H1 (cell line): Measurements from ENCODE around the gene SHCBP1L. TPM values are rescaled to one million over a fixed set of nuclear protein-coding genes. Genes with fewer than 3 reads are reported as not detected.

ENCODE experiments used
- CTCF ChIA-PET: fragments of 300-600 bp; sonication (Branson Sonifier 250); formaldehyde crosslinking; loops from one replicate; lab custom pipeline; 2021; ENCODE audit not compliant: partially characterized antibody; lab: Charles Lee
- POLR2A ChIA-PET: fragments of 300-600 bp; sonication (Branson Sonifier 250); formaldehyde crosslinking; loops from one replicate; lab custom pipeline; 2021; ENCODE audit warnings: inconsistent platforms; ENCODE audit not compliant: partially characterized antibody; lab: Charles Lee
- DNase-seq, 2 experiments: peaks; one replicate each; pipeline versions ENCODE4 v3.0.0 to v3.0.0-alpha.2; 2010 to 2022; ENCODE audit warnings: low spot score in 2 of 2, low read depth in 1 of 2, mixed read lengths in 1 of 2
- FAIRE-seq: peaks from 2 replicates; lab custom pipeline; 2011; peaks lifted over from hg19 to GRCh38; lab: Jason Lieb, UNC
- H2AFZ ChIP-seq: 2 replicates; pipeline ENCODE4 v1.8.1; 2012; ENCODE audit warnings: low read length, inconsistent platforms
- H2AK5ac ChIP-seq: 2 replicates; pipeline ENCODE4 v1.6.1; 2013; ENCODE audit warnings: low read depth, low read length
- H2BK120ac ChIP-seq: replicated peaks from 2 replicates; pipeline ENCODE3; 2013; ENCODE audit warnings: low read depth, low read length, inconsistent platforms
- H2BK12ac ChIP-seq: 2 replicates; pipeline ENCODE4 v1.6.1; 2013; ENCODE audit warnings: low read depth, low read length
- H2BK15ac ChIP-seq: 2 replicates; pipeline ENCODE4 v1.6.1; 2013; ENCODE audit warnings: low read length
- H2BK20ac ChIP-seq: 2 replicates; pipeline ENCODE4 v1.6.1; 2013; ENCODE audit warnings: low read length
- H2BK5ac ChIP-seq: 2 replicates; pipeline ENCODE4 v1.6.1; 2013; ENCODE audit warnings: low read depth, low read length
- H3K14ac ChIP-seq: 2 replicates; pipeline ENCODE4 v1.6.1; 2013; ENCODE audit warnings: inconsistent platforms; ENCODE audit not compliant: insufficient read length
- H3K18ac ChIP-seq: 2 replicates; pipeline ENCODE4 v1.6.1; 2013; ENCODE audit warnings: low read length; ENCODE audit errors: extremely low read depth
- H3K23ac ChIP-seq: 2 replicates; pipeline ENCODE4 v1.6.1; 2013; ENCODE audit warnings: inconsistent platforms; ENCODE audit not compliant: insufficient read length
- H3K23me2 ChIP-seq: 2 replicates; pipeline ENCODE4 v1.6.1; 2013; ENCODE audit warnings: low read depth, low read length
- H3K27ac ChIP-seq: 2 replicates; pipeline ENCODE4 v1.6.1; 2011; ENCODE audit warnings: low read depth, low read length, inconsistent platforms
- H3K27me3 ChIP-seq, 4 experiments: replicated peaks in 1 of 4; 1 replicate in 1 of 4; 2 replicates in 3 of 4; pipeline versions ENCODE4 v1.6.1 to v1.8.1; 2011 to 2013; ENCODE audit warnings: low read length in 3 of 4, mild to moderate bottlenecking in 3 of 4, inconsistent platforms in 2 of 4, mixed read lengths in 2 of 4, moderate library complexity in 1 of 4; ENCODE audit not compliant: control insufficient read depth in 3 of 4, insufficient read depth in 3 of 4; ENCODE audit errors: extremely low read depth in 1 of 4
- H3K36me3 ChIP-seq, 4 experiments: 2 replicates each; pipeline versions ENCODE4 v1.6.1 to v1.8.1; 2011 to 2013; ENCODE audit warnings: mild to moderate bottlenecking in 4 of 4, low read length in 3 of 4, moderate library complexity in 2 of 4, control low read depth in 1 of 4, inconsistent platforms in 1 of 4; ENCODE audit not compliant: insufficient read depth in 4 of 4, control insufficient read depth in 2 of 4
- H3K4ac ChIP-seq: replicated peaks from 2 replicates; pipeline ENCODE3; 2013; ENCODE audit warnings: low read length, low read depth, mixed read lengths, inconsistent platforms; ENCODE audit not compliant: insufficient read length
- H3K4me1 ChIP-seq, 4 experiments: replicated peaks in 1 of 4; 1 replicate in 1 of 4; 2 replicates in 3 of 4; pipeline versions ENCODE4 v1.6.1 to v1.8.1; 2011 to 2013; ENCODE audit warnings: low read length in 3 of 4, inconsistent platforms in 2 of 4, mixed read lengths in 1 of 4; ENCODE audit not compliant: insufficient read depth in 4 of 4, control insufficient read depth in 3 of 4
- H3K4me2 ChIP-seq, 2 experiments: 2 replicates each; pipeline versions ENCODE4 v1.6.1 to v1.8.1; 2011 to 2013; ENCODE audit warnings: low read depth in 2 of 2, low read length in 2 of 2, control low read depth in 1 of 2, inconsistent platforms in 1 of 2, mild to moderate bottlenecking in 1 of 2; ENCODE audit not compliant: insufficient read depth in 1 of 2
- H3K4me3 ChIP-seq, 4 experiments: fragments of 200-600, 300-600 bp in 1 of 4; sonication (generic), shearing (Covaris generic), sonication (Bioruptor Twin) in 1 of 4; 2 replicates each; pipeline versions ENCODE4 v1.5.1 to v1.8.1; 2011 to 2016; ENCODE audit warnings: low read length in 4 of 4, low read depth in 3 of 4, control low read depth in 2 of 4, inconsistent platforms in 2 of 4, mild to moderate bottlenecking in 2 of 4, mixed read lengths in 1 of 4, moderate library complexity in 1 of 4; ENCODE audit not compliant: insufficient read depth in 2 of 4; ENCODE audit errors: extremely low read depth in 1 of 4
- H3K56ac ChIP-seq: replicated peaks from 2 replicates; pipeline ENCODE3; 2013; ENCODE audit warnings: low read depth, mild to moderate bottlenecking, mixed read lengths, low read length, inconsistent platforms; ENCODE audit not compliant: insufficient read length
- H3K79me1 ChIP-seq: 2 replicates; pipeline ENCODE4 v1.6.1; 2013; ENCODE audit warnings: low read depth, low read length, control low read depth
- H3K79me2 ChIP-seq, 2 experiments: 2 replicates each; pipeline versions ENCODE4 v1.6.1 to v1.8.1; 2012 to 2013; ENCODE audit warnings: low read length in 2 of 2, mild to moderate bottlenecking in 2 of 2, inconsistent platforms in 1 of 2; ENCODE audit not compliant: insufficient read depth in 2 of 2, control insufficient read depth in 1 of 2
- H3K9ac ChIP-seq, 4 experiments: replicated peaks in 1 of 4; 1 replicate in 1 of 4; 2 replicates in 3 of 4; pipeline versions ENCODE4 v1.6.1 to v1.8.1; 2011 to 2013; ENCODE audit warnings: low read depth in 3 of 4, low read length in 3 of 4, control low read depth in 2 of 4, mild to moderate bottlenecking in 2 of 4, moderate library complexity in 2 of 4, inconsistent platforms in 1 of 4; ENCODE audit errors: extremely low read depth in 1 of 4
- H3K9me3 ChIP-seq, 2 experiments: 2 replicates each; pipeline versions ENCODE4 v1.6.1 to v1.8.1; 2012 to 2013; ENCODE audit warnings: mild to moderate bottlenecking in 2 of 2, moderate library complexity in 2 of 2, control low read depth in 1 of 2, inconsistent platforms in 1 of 2, low read depth in 1 of 2, low read length in 1 of 2, mixed read lengths in 1 of 2; ENCODE audit not compliant: insufficient read depth in 2 of 2
- H4K20me1 ChIP-seq, 2 experiments: replicated peaks in 1 of 2; 2 replicates each; pipeline versions ENCODE3 to v1.8.1; 2011 to 2013; ENCODE audit warnings: inconsistent platforms in 2 of 2, low read length in 2 of 2, mild to moderate bottlenecking in 1 of 2; ENCODE audit not compliant: insufficient read depth in 2 of 2, control insufficient read depth in 1 of 2
- H4K5ac ChIP-seq: 2 replicates; pipeline ENCODE4 v1.6.1; 2013; ENCODE audit warnings: low read length, low read depth, mixed read lengths, inconsistent platforms; ENCODE audit not compliant: insufficient read length
- H4K8ac ChIP-seq: 2 replicates; pipeline ENCODE4 v1.8.0; 2013; ENCODE audit warnings: mild to moderate bottlenecking, moderate library complexity, low read length, inconsistent platforms; ENCODE audit not compliant: insufficient read depth; ENCODE audit errors: extremely low read depth
- H4K91ac ChIP-seq: replicated peaks from 2 replicates; pipeline ENCODE3; 2013; ENCODE audit warnings: low read length, mixed read lengths, inconsistent platforms; ENCODE audit not compliant: insufficient read length
- ASH2L ChIP-seq: fragments of 200-600, 300-600 bp; sonication (generic); IDR thresholded peaks from one replicate; pipeline ENCODE4 v1.7.1; 2017; ENCODE audit warnings: low read length
- ATF2 ChIP-seq: IDR thresholded peaks from 2 replicates; pipeline ENCODE4 v1.6.1; 2012; ENCODE audit warnings: low read length, inconsistent platforms
- CHD1 ChIP-seq: IDR thresholded peaks from 2 replicates; pipeline ENCODE4 v1.6.1; 2012; ENCODE audit warnings: low read depth, low read length, improper control_type of control experiment
- EZH2 ChIP-seq: fragments of 200-600 bp; sonication (generic); IDR thresholded peaks from 2 replicates; pipeline ENCODE4 v1.7.1; 2012; ENCODE audit warnings: low read depth, mild to moderate bottlenecking, moderate library complexity, low read length, inconsistent platforms; ENCODE audit not compliant: severe bottlenecking
- GTF2F1 ChIP-seq: IDR thresholded peaks from 2 replicates; pipeline ENCODE4 v1.6.1; 2012; ENCODE audit warnings: low read depth, low read length, improper control_type of control experiment, borderline replicate concordance
- KDM1A ChIP-seq: fragments of 200-600, 300-600 bp; sonication (generic); IDR thresholded peaks from 2 replicates; pipeline ENCODE4 v1.7.1; 2016; ENCODE audit warnings: mild to moderate bottlenecking, low read length, borderline replicate concordance
- KDM5A ChIP-seq: fragments of 200-600 bp; IDR thresholded peaks from 2 replicates; pipeline ENCODE4 v1.7.1; 2012; ENCODE audit warnings: mild to moderate bottlenecking, low read length, inconsistent platforms, mixed read lengths
- NRF1 ChIP-seq: IDR thresholded peaks from 2 replicates; pipeline ENCODE4 v1.6.1; 2011; ENCODE audit warnings: mild to moderate bottlenecking, low read depth, low read length, improper control_type of control experiment
- RBBP5 ChIP-seq: IDR thresholded peaks from 2 replicates; pipeline ENCODE4 v1.7.1; 2012; ENCODE audit warnings: low read depth, mild to moderate bottlenecking, inconsistent platforms, low read length, moderate library complexity, borderline replicate concordance
- RNF2 ChIP-seq: fragments of 200-900, 300-1000 bp; sonication (generic); IDR thresholded peaks from 2 replicates; pipeline ENCODE4 v1.7.1; 2016; ENCODE audit warnings: borderline replicate concordance, low read depth, mild to moderate bottlenecking, antibody characterized with exemption, low read length; ENCODE audit not compliant: poor library complexity, severe bottlenecking; ENCODE audit errors: missing control alignments
- SUZ12 ChIP-seq: fragments of 200-600 bp; sonication (generic); IDR thresholded peaks from 2 replicates; pipeline ENCODE4 v1.6.1; 2012; ENCODE audit warnings: mild to moderate bottlenecking, inconsistent platforms, low read length, moderate library complexity, mixed read lengths
- TCF12 ChIP-seq: IDR thresholded peaks from 2 replicates; pipeline ENCODE4 v1.6.1; 2011; ENCODE audit warnings: low read depth, mild to moderate bottlenecking, low read length
- WGBS, 2 experiments: shearing (Covaris generic) in 1 of 2; methylation state at CpG; one replicate each; pipeline versions ENCODE4 v1.1.6 to v1.1.7; 2013 to 2015; ENCODE audit warnings: low lambda C conversion rate in 2 of 2, mixed read lengths in 2 of 2, inconsistent platforms in 1 of 2, low coverage in 1 of 2, missing lambda C conversion rate in 1 of 2; ENCODE audit not compliant: insufficient replicate concordance in 2 of 2, insufficient coverage in 1 of 2, insufficient read length in 1 of 2; ENCODE audit errors: extremely low coverage in 1 of 2, missing lambda C conversion rate in 1 of 2; 5-methylcytosine and 5-hydroxymethylcytosine counted together
- polyA plus RNA-seq, 7 experiments: library from polyadenylated mRNA; depleted of rRNA in 3 of 7; stranded (reverse) in 5 of 7; unstranded in 2 of 7; fragments of >200 nt in 5 of 7; fragments of 200-250 nt in 2 of 7; gene quantifications; 1 replicate in 5 of 7; 2 replicates in 1 of 7; 4 replicates in 1 of 7; pipeline versions ENCODE4 v1.2.1 to v1.2.3, GENCODE V29; 2011 to 2013; ENCODE audit warnings: missing spikeins in 2 of 7, mixed read lengths in 2 of 7
- total RNA-seq: library from RNA; stranded (reverse); fragmentation: NEBNext Ultra II Directional; extraction: Animal tissue kit (Norgen Biotek cat#: 25700); gene quantifications from 2 replicates; pipeline ENCODE4 v1.2.1, GENCODE V29; 2021

The SHCBP1L gene
- total and polyA plus RNA-seq, 2 of the 8 experiments (the other 6 are each of a cell fraction or from before 2014, with no cell fraction given) = not detected

- no peak overlapping the region for H3K18ac ChIP-seq
- no peaks in the 10 kb centered on the region for H4K20me1 ChIP-seq
- H3K4me3 ChIP-seq = no peak overlapping the region
- H3K79me1 ChIP-seq = no peaks in the 10 kb centered on the region
- H3K14ac ChIP-seq = no peak overlapping the region
- peak overlapping the region; percentile 18; the same call in 1 of the 2 replicates for H2AFZ ChIP-seq
- no peak overlapping the region for H3K23ac ChIP-seq
- H3K36me3 ChIP-seq = no peaks in the 10 kb centered on the region
- no peak overlapping the region for H3K9ac ChIP-seq
- H4K5ac ChIP-seq = no peak overlapping the region
- no peak overlapping the region for H2BK20ac ChIP-seq
- ChIA-PET POLR2A (no interaction called here), CTCF (interaction anchor here (0.8 to 2.3 kb wide), 3 partner anchors 9 to 369 kb away, joined by 3 to 6 read pairs (median 5); no protein-coding TSS in a partner anchor)
- H2AK5ac ChIP-seq = no peak overlapping the region
- no peak for DNase-seq
- H3K79me2 ChIP-seq = no peaks in the 10 kb centered on the region
- no peak overlapping the region for H3K4ac ChIP-seq
- peaks cover 0 to 2% (median under 1%) of the 10 kb centered on the region in 4 experiments; a peak in 1 of 7 replicates for H3K4me1 ChIP-seq
- H3K4me2 ChIP-seq = no peak overlapping the region
- no peak overlapping the region for H3K27ac ChIP-seq
- peak; percentile 52 for FAIRE-seq
- H2BK12ac ChIP-seq = no peak overlapping the region; the same call in 1 of the 2 replicates
- H4K8ac ChIP-seq = no peak overlapping the region
- no peak overlapping the region for H2BK15ac ChIP-seq
- H3K56ac ChIP-seq = no peak overlapping the region
- H2BK120ac ChIP-seq = no peak overlapping the region
- 90% methylated on average over 4 of the region's 4 CpGs; no CpG with 5 or more reads in 1 of the 2 experiments for WGBS, 2 experiments
- H3K23me2 ChIP-seq = no peaks in the 10 kb centered on the region
- no peak overlapping the region for H2BK5ac ChIP-seq
- H3K9me3 ChIP-seq = peaks cover 0 to 9% of the 10 kb centered on the region in 2 experiments; a peak in 2 of 4 replicates
- H4K91ac ChIP-seq = no peak overlapping the region
- H3K27me3 ChIP-seq = no peaks in the 10 kb centered on the region
- no peak for TF ChIP-seq CHD1
- no peak for TF ChIP-seq KDM5A
- TF ChIP-seq SUZ12 = no peak
- TF ChIP-seq RBBP5 = no peak
- TF ChIP-seq GTF2F1 = no peak
- no peak for TF ChIP-seq NRF1
- no peak for TF ChIP-seq ATF2
- TF ChIP-seq RNF2 = no peak
- TF ChIP-seq EZH2 = no peak
- no peak for TF ChIP-seq TCF12
- no peak for TF ChIP-seq KDM1A
- TF ChIP-seq ASH2L = no peak
These were observed 43.4 kb downstream of the SHCBP1L start for GRCh38 chr1:182909578-182909977.
